ENCODE results near the gene SLCO4C1. TPM values are rescaled to one million over a fixed set of nuclear protein-coding genes. Genes with fewer than 3 reads are reported as not detected.

SLCO4C1 gene
- total and polyA plus RNA-seq, 2 of the 13 experiments (the other 11 are each of a cell fraction or from before 2014, with no cell fraction given): 1.3 to 7.8 TPM

GRCh38 chr5:102271759-102272158 is 24.3 kb downstream of the SLCO4C1 start (continued):
- TF ChIP-seq GMEB1 (CRISPR knock-in tag; IDR thresholded peaks at IDR 0.05; ENCODE audit: borderline replicate concordance) (no peak), ZNF333 (CRISPR knock-in tag; IDR thresholded peaks at IDR 0.05; ENCODE audit: borderline replicate concordance) (no peak), NFYB (CRISPR knock-in tag; IDR thresholded peaks at IDR 0.05) (peak; percentile 30; the same call in 1 of the 2 replicates), RXRB (CRISPR knock-in tag; IDR thresholded peaks at IDR 0.05; ENCODE audit: borderline replicate concordance) (0 out of 2 replicates have a peak, but pooled peaks have one; percentile 25), ZMYM4 (CRISPR knock-in tag; IDR thresholded peaks at IDR 0.05) (peak; percentile 72), PLSCR1 (CRISPR knock-in tag; IDR thresholded peaks at IDR 0.05; ENCODE audit: borderline replicate concordance) (no peak), MED13 (CRISPR knock-in tag; IDR thresholded peaks at IDR 0.05) (no peak), NR2F6 (IDR thresholded peaks at IDR 0.05) (peak; percentile 57), NR2F6 (CRISPR knock-in tag; IDR thresholded peaks at IDR 0.05) (no peak), FOSL1 (CRISPR knock-in tag; IDR thresholded peaks at IDR 0.05; ENCODE audit: borderline replicate concordance) (no peak), ZNF451 (CRISPR knock-in tag; IDR thresholded peaks at IDR 0.05) (no peak), MIXL1 (CRISPR knock-in tag; IDR thresholded peaks at IDR 0.05) (0 out of 2 replicates have a peak, but pooled peaks have one; percentile 26), ZNF740 (CRISPR knock-in tag; IDR thresholded peaks at IDR 0.05) (no peak), ZBTB1 (CRISPR knock-in tag; IDR thresholded peaks at IDR 0.05; ENCODE audit: borderline replicate concordance) (no peak), NR0B2 (CRISPR knock-in tag; IDR thresholded peaks at IDR 0.05) (no peak)
